SK-N-MC (cell line): Measurements from ENCODE around the gene ZNF708.

Source experiments
- EZH2 ChIP-seq: fragments of 200-600 bp; sonication (generic); IDR thresholded peaks from one replicate; pipeline ENCODE4 v1.6.1; 2017; ENCODE audit warnings: antibody characterized with exemption
- FOXP2 ChIP-seq: optimal IDR thresholded peaks from 2 replicates; pipeline ENCODE3; 2011; ENCODE audit warnings: mild to moderate bottlenecking, moderate library complexity; ENCODE audit not compliant: insufficient read depth; ENCODE audit errors: extremely low read length, control extremely low read depth
- POLR2AphosphoS5 ChIP-seq: IDR thresholded peaks from 2 replicates; pipeline ENCODE4 v1.6.1; 2012; ENCODE audit warnings: mild to moderate bottlenecking, low read depth, low read length, borderline replicate concordance

- no peak for TF ChIP-seq EZH2
- no peak for TF ChIP-seq POLR2AphosphoS5
- TF ChIP-seq FOXP2 = no peak
Observed at GRCh38 chr19:21256722-21257121, 72.5 kb downstream of the ZNF708 start.
